ENCODE results near the gene GLB1L3. TPM values are rescaled to one million over a fixed set of nuclear protein-coding genes. Genes with fewer than 3 reads are reported as not detected.
"Not testable (repeated sequence)": the region's sequence is repeated elsewhere in the genome, so short reads cannot be mapped to it uniquely, and the experiment has no call there.

Gene GLB1L3
- total RNA-seq, 1 experiment from 2014 or later: not detected

- DNase-seq (ENCODE audit: low spot score): no peak
These were observed 1.0 kb upstream of the GLB1L3 start for GRCh38 chr11:134275188-134275533.

GRCh38 chr11:134276396-134277182, 410 bp downstream of the GLB1L3 start:
- no peak for DNase-seq (ENCODE audit: low spot score)

DNA sequence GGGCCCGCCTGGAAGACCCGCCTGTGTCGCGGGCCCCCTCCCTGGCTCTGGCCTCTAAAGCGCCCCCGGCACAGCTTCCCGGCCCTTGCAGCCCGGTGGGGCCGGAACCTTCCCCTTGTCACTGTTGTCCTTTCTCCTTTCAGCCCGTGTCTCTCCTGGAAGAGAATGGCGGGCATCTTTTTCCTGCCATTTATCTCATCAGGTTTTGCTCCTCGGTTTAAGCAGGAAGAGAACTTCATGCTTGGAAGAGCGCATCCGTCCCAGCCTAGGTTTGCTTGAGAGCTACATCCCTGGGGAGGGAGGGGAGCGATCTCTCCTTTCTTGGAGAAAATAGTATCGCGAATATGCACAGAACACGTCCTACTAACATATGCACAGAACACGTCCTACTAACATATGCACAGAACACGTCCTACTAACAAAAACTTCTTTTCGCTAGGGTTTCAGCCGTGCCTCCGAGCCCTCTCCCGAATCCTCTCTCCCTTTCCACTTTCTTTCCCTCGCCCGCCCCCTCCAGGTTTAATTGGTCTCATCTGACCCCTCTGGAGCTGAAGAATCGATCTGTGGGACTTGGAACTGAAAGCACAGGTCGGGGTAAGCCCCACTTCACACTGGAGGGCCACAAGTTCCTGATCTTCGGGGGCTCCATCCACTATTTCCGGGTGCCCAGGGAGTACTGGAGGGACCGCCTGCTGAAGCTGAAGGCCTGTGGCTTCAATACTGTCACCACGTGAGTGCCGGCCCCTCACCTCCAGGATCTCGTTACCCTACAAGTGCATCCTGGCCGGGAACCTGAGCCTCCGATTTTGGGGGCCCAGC, 1.2 kb downstream of the GLB1L3 start:
- DNase-seq (ENCODE audit: low spot score): no peak

- DNase-seq (ENCODE audit: low spot score): no peak
These were observed 2.2 kb downstream of the GLB1L3 start for GRCh38 chr11:134278356-134278755.

- DNase-seq (ENCODE audit: low spot score): not testable (repeated sequence)
These were observed 5.5 kb downstream of the GLB1L3 start for GRCh38 chr11:134281635-134282034.

DNA sequence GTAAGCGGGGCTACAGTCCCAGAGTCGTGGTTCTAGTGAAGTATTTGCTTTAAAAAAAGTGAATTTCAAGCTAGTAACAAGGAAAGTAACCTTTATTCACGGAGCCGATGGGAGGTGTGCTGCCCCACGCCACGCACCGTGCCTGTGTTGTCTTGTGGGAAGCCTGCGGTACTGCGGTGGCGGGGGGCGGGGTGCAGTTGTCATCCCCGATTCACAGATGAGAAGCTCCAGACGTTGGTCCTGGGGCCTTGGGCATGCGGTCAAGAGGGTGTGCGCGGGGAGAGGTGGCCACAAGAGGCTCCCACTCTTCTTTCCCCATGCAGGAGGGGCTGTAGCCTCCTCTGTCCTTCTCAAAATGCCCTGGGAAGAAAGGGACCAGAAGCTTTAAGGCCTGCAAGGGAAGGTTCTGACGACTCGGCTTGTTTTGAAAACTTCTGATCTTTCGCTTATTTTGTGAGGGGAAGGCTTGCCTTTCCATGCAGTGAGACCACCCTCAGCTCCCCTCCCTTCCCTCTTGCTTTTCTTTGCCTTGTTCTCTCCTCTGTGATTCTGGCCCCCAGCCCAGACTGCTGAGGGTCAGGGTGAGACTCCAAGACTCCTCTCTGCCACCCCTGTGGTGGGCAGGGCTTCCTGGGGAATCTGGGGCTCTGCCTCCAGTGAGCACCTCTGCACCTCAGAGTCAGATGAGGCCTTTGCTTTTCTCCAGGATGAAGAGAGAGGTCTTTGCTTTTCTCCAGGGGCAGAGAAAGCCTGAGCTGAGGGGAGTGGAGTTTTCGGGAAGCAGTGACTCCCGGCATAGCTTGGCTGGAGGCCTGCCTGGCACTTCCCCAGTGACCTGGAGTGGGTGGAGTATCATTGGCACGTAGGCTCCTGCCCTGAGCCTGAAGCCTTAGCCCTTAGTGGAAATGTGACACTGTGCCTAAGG, 6.2 kb downstream of the GLB1L3 start:
- DNase-seq (ENCODE audit: low spot score): no peak

DNA sequence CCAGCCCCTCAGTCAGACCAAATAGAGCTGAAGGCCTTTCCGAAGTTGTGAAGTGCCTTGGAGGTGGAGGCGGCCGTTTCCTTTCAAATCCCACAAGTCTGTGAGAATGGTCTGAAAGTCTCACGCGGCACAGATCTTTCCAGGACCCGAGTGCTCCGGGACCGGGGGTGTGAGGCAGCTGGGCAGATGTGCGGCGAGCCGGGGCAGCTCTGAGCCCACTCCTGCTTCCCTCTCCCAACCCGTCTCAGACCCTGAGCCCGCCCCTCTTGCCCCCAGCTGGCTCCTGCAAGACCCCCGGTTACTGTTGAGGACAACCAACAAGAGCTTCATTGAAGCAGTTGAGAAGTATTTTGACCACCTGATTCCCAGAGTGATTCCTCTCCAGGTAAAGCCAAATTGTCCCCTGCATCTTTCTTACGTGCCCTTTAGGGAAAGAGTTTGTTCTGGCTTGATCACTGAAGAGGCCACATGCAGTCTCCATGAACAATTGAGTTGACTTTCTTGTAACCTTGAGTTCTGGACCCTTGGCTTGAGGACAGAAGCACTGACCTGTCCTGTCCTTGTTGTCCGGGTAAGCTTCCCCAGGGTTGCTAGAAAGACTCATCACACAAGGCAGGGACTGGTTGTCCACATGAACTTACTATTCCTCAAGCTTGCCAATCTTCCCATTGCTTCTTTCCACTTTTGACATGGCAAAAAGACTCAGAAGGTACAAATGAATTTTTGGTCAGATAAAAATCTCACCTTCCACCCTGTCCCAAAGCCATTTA, 7.5 kb downstream of the GLB1L3 start:
- DNase-seq (ENCODE audit: low spot score): no peak

GRCh38 chr11:134284349-134284748, 8.2 kb downstream of the GLB1L3 start:
- DNase-seq (ENCODE audit: low spot score): not testable (repeated sequence)

GRCh38 chr11:134287561-134287960, 11.4 kb downstream of the GLB1L3 start:
- no peak for DNase-seq (ENCODE audit: low spot score)

DNA sequence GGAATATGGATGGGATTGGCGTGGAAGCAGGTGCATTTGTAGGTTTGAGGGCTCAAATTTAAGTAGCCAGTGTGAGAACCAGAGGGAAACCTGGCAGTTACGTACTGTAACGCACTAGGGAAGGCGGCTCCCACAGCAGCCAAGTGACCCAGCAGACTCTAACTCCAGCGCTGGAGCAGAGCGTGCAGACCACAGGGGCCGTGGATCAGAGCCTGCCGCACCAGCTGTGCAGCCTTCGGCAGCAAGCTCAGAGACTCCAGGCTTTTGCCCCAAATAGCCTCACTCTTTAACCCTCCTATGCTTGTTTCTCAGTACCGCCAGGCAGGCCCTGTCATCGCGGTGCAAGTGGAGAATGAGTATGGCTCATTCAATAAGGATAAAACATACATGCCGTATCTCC, 12.3 kb downstream of the GLB1L3 start:
- DNase-seq (ENCODE audit: low spot score): no peak

- DNase-seq (ENCODE audit: low spot score): no peak
These were observed 13.0 kb downstream of the GLB1L3 start for GRCh38 chr11:134289167-134289566.

- no peak for DNase-seq (ENCODE audit: low spot score)
These were observed 13.6 kb downstream of the GLB1L3 start for GRCh38 chr11:134289789-134290188.

DNA sequence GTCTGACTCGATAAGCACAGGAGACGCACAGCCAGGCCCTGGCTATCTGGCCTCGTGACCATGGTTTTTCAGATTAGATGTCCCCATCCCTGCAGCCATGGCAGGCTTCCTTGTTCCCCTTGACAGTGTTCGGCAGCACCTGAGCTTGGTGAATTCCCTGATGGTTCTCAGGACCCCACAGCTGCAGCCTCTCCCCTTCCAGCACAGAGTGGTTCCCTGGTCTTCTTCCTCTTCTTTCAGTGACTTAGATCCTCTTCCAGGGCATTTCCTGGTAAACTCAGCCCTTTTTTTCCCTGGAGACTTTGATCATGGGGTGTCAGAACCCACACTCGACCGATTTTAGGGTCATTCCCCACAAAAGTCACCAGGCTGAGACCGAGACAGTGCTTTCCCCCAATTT, 14.5 kb downstream of the GLB1L3 start:
- DNase-seq (ENCODE audit: low spot score): no peak

DNA sequence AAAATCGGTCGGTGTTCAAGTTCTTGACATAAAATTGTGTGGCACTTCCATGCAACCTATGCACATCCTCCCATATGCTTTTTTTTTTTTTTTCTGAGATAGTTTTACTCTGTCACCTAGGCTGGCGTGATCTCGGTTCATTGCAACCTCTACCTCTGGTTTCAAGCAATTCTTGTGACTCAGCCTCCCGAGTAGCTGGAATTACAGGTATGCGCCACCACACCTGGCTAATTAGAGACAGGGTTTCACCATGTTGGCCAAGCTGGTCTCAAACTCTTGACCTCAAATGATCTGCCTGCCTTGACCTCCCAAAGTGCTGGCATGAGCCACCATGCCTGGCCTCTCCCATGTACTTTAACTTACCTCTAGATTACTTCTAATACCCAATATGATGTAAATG, 15.0 kb downstream of the GLB1L3 start:
- no peak for DNase-seq (ENCODE audit: low spot score)

DNA sequence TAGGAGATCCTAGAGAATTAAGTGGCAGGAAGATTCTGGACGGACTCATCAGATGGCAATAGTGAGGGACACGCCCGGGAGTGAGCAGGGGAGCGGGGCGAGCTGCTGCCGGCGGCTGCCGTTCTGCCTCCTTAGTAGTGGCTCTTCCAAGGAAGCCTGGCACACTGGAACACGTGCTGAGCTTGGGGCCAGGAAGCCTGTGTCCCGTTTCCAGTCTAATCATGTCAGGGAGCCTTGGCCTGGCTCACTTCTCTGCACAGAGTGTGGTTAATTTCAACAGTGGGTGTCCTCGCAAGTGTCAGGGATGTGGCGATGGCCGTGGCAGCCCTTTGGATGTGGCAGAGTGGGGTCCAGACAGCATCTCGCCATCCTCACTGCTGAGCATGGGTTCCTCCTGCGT, 16.5 kb downstream of the GLB1L3 start:
- DNase-seq (ENCODE audit: low spot score): no peak

DNA sequence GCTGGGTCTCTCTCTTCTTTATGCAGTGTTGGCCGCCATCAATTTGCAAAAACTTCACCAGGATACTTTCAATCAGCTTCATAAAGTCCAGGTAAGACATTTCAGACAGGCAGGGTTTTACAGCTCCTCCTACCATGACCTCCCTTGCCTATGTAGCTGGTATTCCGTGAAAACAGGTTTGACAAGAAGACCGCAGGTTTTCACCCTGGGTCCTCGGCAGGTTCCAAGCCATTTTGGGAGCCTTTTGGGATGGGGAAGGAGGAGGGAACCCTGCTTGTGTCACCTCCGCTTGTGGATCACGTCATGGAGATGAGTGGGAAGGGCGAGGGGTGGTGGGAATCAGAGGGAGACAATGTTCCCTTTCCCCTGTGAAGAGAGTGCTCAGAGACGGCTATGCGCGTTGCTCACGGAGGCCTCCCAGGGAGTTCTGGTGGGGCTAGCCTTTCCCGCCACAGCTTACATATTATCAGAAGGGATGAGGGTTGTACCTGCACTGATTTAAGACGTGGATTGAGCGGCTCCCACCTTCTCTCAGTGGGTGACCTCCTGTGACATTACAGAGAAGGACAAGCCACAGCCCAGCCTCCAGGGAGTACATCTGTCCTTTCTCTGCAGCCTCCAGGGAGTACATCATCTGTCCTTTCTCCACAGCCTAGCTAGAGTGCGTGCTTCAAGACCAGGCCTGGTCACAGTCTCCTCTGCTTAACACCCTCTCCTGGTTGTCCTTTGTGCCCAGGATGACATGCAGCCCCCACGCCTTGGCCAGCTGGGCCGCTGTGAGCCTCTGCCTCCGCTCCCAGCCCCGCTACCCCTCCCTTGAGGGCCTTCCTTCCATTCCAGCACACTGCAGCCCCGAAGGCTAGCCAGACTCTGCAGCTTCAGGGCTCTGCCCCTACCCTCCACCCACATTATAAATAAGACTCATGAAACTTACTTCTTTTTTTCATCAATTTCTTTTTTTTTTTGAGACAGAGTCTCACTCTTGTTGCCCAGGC, 17.2 kb downstream of the GLB1L3 start:
- DNase-seq (ENCODE audit: low spot score): no peak

GRCh38 chr11:134294664-134295063, 18.5 kb downstream of the GLB1L3 start:
- no peak for DNase-seq (ENCODE audit: low spot score)

- DNase-seq (ENCODE audit: low spot score): no peak
These were observed 36.0 kb downstream of the GLB1L3 start for GRCh38 chr11:134312223-134312622.

GRCh38 chr11:134312807-134313206, 36.6 kb downstream of the GLB1L3 start:
- no peak for DNase-seq (ENCODE audit: low spot score)

GRCh38 chr11:134313379-134313778, 37.2 kb downstream of the GLB1L3 start:
- DNase-seq (ENCODE audit: low spot score): no peak

Measured in A172 (cell line).